HG03460 (cell line): ENCODE data around the gene RHBDL1.

Experiments
- ATAC-seq: cut with Tn5 transposase; IDR thresholded peaks from one replicate; pipeline ENCODE4 v1.9.1; 2021; ENCODE audit not compliant: unreplicated experiment

Gene RHBDL1

GRCh38 chr16:636206-637080 lies 39.0 kb upstream of the RHBDL1 start, which contains the start of gene METTL26:
TSS of gene METTL26 (minus strand) at chr16:636305. CDS start at chr16:636290, 15 bp downstream.
- peak; percentile 68 for ATAC-seq

- ATAC-seq = no peak
Observed at GRCh38 chr16:637081-638018, 38.1 kb upstream of the RHBDL1 start.

- ATAC-seq = no peak
Observed at GRCh38 chr16:638034-638543, 37.4 kb upstream of the RHBDL1 start.

GRCh38 chr16:638836-639235 lies 36.6 kb upstream of the RHBDL1 start:
- ATAC-seq = no peak

GRCh38 chr16:640614-641013 lies 34.9 kb upstream of the RHBDL1 start:
- no peak for ATAC-seq

- ATAC-seq = peak; percentile 46
Observed at GRCh38 chr16:641326-642188, 33.9 kb upstream of the RHBDL1 start, which contains the start of gene MCRIP2. TSS of gene MCRIP2 (plus strand) at chr16:641828. CDS start at chr16:641992, 164 bp downstream.

GRCh38 chr16:642189-643049 lies 33.1 kb upstream of the RHBDL1 start:
- ATAC-seq = peak; percentile 40

- ATAC-seq = no peak
Observed at GRCh38 chr16:643050-643368, 32.5 kb upstream of the RHBDL1 start.

- no peak for ATAC-seq
Observed at GRCh38 chr16:644556-644955, 30.9 kb upstream of the RHBDL1 start.

GRCh38 chr16:645852-646678 lies 29.4 kb upstream of the RHBDL1 start:
- ATAC-seq = no peak

GRCh38 chr16:646679-647172 lies 28.7 kb upstream of the RHBDL1 start:
- no peak for ATAC-seq

- no peak for ATAC-seq
Observed at GRCh38 chr16:647173-647902, 28.1 kb upstream of the RHBDL1 start.

- ATAC-seq = no peak
Observed at GRCh38 chr16:648071-648780, 27.2 kb upstream of the RHBDL1 start.

GRCh38 chr16:648781-649589 lies 26.5 kb upstream of the RHBDL1 start, which contains the start of gene WDR90:
TSS of gene WDR90 (plus strand) at chr16:649365. CDS start at chr16:649417, 52 bp downstream.
- ATAC-seq = peak; percentile 82

- peak; percentile 20 for ATAC-seq
Observed at GRCh38 chr16:649631-650030, 25.8 kb upstream of the RHBDL1 start.

- no peak for ATAC-seq
Observed at GRCh38 chr16:651844-652243, 23.6 kb upstream of the RHBDL1 start.
